Liver (tissue), 9 donors: Measurements from ENCODE around the gene ATP11A. TPM values are rescaled to one million over a fixed set of nuclear protein-coding genes. Genes with fewer than 3 reads are reported as not detected.

Experiments used
- DNase-seq: peaks from one replicate; pipeline ENCODE4 v3.0.0-alpha.2; 2017; ENCODE audit warnings: low spot score
- H3K27ac ChIP-seq, 2 donors: one replicate each; pipeline ENCODE4 v1.7.0; 2013; ENCODE audit warnings: inconsistent platforms in 2 of 2, low read length in 2 of 2, control low read depth in 1 of 2, low read depth in 1 of 2, mild to moderate bottlenecking in 1 of 2
- H3K27me3 ChIP-seq, 4 donors: one replicate each; pipeline versions ENCODE4 v1.6.1 to v1.7.0; 2013; ENCODE audit warnings: low read length in 3 of 4, inconsistent platforms in 1 of 4, mild to moderate bottlenecking in 1 of 4, moderate library complexity in 1 of 4; ENCODE audit not compliant: control insufficient read depth in 4 of 4, insufficient read depth in 4 of 4
- H3K36me3 ChIP-seq, 4 donors: one replicate each; pipeline versions ENCODE4 v1.6.1 to v1.7.0; 2013; ENCODE audit warnings: low read length in 3 of 4, mild to moderate bottlenecking in 3 of 4, low read depth in 1 of 4, moderate library complexity in 1 of 4; ENCODE audit not compliant: control insufficient read depth in 4 of 4, insufficient read depth in 3 of 4
- H3K4me1 ChIP-seq, 4 donors: one replicate each; pipeline versions ENCODE4 v1.6.1 to v1.7.0; 2013; ENCODE audit warnings: low read length in 3 of 4, mild to moderate bottlenecking in 3 of 4, moderate library complexity in 1 of 4; ENCODE audit not compliant: control insufficient read depth in 4 of 4, insufficient read depth in 4 of 4
- H3K4me3 ChIP-seq, 3 donors: one replicate each; pipeline versions ENCODE4 v1.6.1 to v1.7.0; 2013; ENCODE audit warnings: low read length in 3 of 3, control low read depth in 1 of 3, low read depth in 1 of 3, mild to moderate bottlenecking in 1 of 3
- H3K9ac ChIP-seq, 2 donors: one replicate each; pipeline ENCODE4 v1.7.0; 2013; ENCODE audit warnings: low read length in 2 of 2, mild to moderate bottlenecking in 2 of 2, moderate library complexity in 2 of 2, control low read depth in 1 of 2, low read depth in 1 of 2
- H3K9me3 ChIP-seq, 4 donors: one replicate each; pipeline versions ENCODE4 v1.6.1 to v1.7.0; 2013; ENCODE audit warnings: low read length in 3 of 4; ENCODE audit not compliant: control insufficient read depth in 4 of 4
- EGR1 ChIP-seq, 2 donors: IDR thresholded peaks; 2 replicates each; pipeline ENCODE4 v1.6.1; 2016 to 2018; ENCODE audit warnings: antibody characterized with exemption in 2 of 2, low read depth in 2 of 2
- FOXA1 ChIP-seq: IDR thresholded peaks from 2 replicates; pipeline ENCODE4 v1.6.1; 2016; ENCODE audit warnings: antibody characterized with exemption
- FOXA2 ChIP-seq: IDR thresholded peaks from 2 replicates; pipeline ENCODE4 v1.6.1; 2016; ENCODE audit warnings: antibody characterized with exemption
- GABPA ChIP-seq, 2 donors: IDR thresholded peaks in 1 of 2; conservative IDR thresholded peaks in 1 of 2; 2 replicates each; pipeline ENCODE4 v1.6.1; 2016; ENCODE audit warnings: antibody characterized with exemption in 2 of 2, mild to moderate bottlenecking in 1 of 2, moderate library complexity in 1 of 2
- HNF4A ChIP-seq, 2 donors: conservative IDR thresholded peaks; 2 replicates each; pipeline ENCODE4 v1.6.1; 2016; ENCODE audit warnings: antibody characterized with exemption in 2 of 2, mild to moderate bottlenecking in 2 of 2
- HNF4G ChIP-seq: IDR thresholded peaks from 2 replicates; pipeline ENCODE4 v1.6.1; 2016; ENCODE audit warnings: antibody characterized with exemption
- JUND ChIP-seq, 2 donors: IDR thresholded peaks; 2 replicates each; pipeline ENCODE4 v1.6.1; 2016; ENCODE audit warnings: antibody characterized with exemption in 2 of 2
- NR2F2 ChIP-seq: IDR thresholded peaks from 2 replicates; pipeline ENCODE4 v1.6.1; 2016; ENCODE audit warnings: antibody characterized with exemption
- RAD21 ChIP-seq, 2 donors: IDR thresholded peaks; 2 replicates each; pipeline ENCODE4 v1.6.1; 2016; ENCODE audit warnings: antibody characterized with exemption in 2 of 2, mild to moderate bottlenecking in 2 of 2
- RXRA ChIP-seq, 2 donors: IDR thresholded peaks; 2 replicates each; pipeline ENCODE4 v1.6.1; 2017 to 2018; ENCODE audit warnings: antibody characterized with exemption in 2 of 2, mild to moderate bottlenecking in 1 of 2
- SP1 ChIP-seq: IDR thresholded peaks from 2 replicates; pipeline ENCODE4 v1.6.1; 2018; ENCODE audit warnings: antibody characterized with exemption, mild to moderate bottlenecking
- TAF1 ChIP-seq: conservative IDR thresholded peaks from 2 replicates; pipeline ENCODE4 v1.6.1; 2016; ENCODE audit warnings: antibody characterized with exemption, mild to moderate bottlenecking
- YY1 ChIP-seq: IDR thresholded peaks from 2 replicates; pipeline ENCODE4 v1.6.1; 2016; ENCODE audit warnings: antibody characterized with exemption, mild to moderate bottlenecking
- WGBS: extraction: QIAGEN DNeasy Blood & Tissue Kit; methylation state at CpG from one replicate; pipeline ENCODE4 v1.1.7; 2013; 5-methylcytosine and 5-hydroxymethylcytosine counted together
- polyA plus RNA-seq, 2 donors: library from polyadenylated mRNA; stranded (reverse) in 1 of 2; unstranded in 1 of 2; fragments of 200-250 nt in 1 of 2; fragments of >200 nt in 1 of 2; fragmentation: Nextera tagmentation in 1 of 2; extraction: Ambion mirVana in 1 of 2; gene quantifications; one replicate each; pipeline versions ENCODE4 v1.2.1 to v1.2.3, GENCODE V29; 2013 to 2015
- total RNA-seq, 2 donors: library from RNA; depleted of rRNA; stranded (reverse); fragments of >200 nt; gene quantifications; one replicate each; pipeline ENCODE4 v1.2.3, GENCODE V29; 2014
- TF ChIP-seq, protein P1 (sequence below): IDR thresholded peaks from 2 replicates; pipeline ENCODE4 v1.6.1; 2016; ENCODE audit warnings: antibody characterized with exemption, mild to moderate bottlenecking
- TF ChIP-seq, protein P2 (sequence below): IDR thresholded peaks from 2 replicates; pipeline ENCODE4 v1.6.1; 2016; ENCODE audit warnings: antibody characterized with exemption
- TF ChIP-seq, protein P3 (sequence below): IDR thresholded peaks from 2 replicates; pipeline ENCODE4 v1.6.1; 2016; ENCODE audit warnings: antibody characterized with exemption
- TF ChIP-seq, protein P4 (sequence below): IDR thresholded peaks from 2 replicates; pipeline ENCODE4 v1.6.1; 2016; ENCODE audit warnings: antibody characterized with exemption
- TF ChIP-seq, protein P5 (sequence below): fragments of 150-350 bp; IDR thresholded peaks from 2 replicates; pipeline ENCODE4 v1.5.1; 2017; ENCODE audit warnings: improper control_type of control experiment, low read depth, low read length; ENCODE audit not compliant: missing input control
- donor health status: healthy.
- donor health status: healthy.
- donor health status: healthy.
- donor health status: healthy.
- donor health status: healthy.

The ATP11A gene
- total and polyA plus RNA-seq, 4 donors: 8.7 to 27.9 (median 13.8) TPM

DNA sequence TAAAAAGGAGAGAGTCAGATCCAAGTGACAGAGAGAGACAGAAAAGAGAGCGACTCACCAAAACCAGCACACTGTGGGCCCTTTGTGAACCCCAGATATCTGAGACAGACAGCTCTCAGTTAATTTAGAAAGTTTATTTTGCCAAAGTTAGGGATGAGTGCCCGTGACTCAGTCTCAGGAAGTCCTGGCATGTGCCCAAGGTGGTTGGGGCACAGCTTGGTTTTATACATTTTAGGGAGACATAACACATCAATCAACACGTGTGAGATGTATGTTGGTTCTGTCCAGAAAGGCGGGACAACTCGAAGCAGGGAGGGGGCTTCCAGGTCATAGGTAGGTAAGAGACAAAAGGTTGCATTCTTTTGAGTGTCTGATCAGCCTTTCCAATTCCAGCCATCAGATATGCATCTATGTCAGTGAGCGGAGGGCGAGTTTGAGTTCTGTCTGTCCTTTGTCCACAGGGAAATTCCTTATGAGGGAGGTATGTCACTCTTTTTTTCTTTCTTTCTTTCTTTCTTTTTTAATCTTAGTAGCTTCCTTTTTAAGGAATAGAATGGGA lies 37.2 kb upstream of the ATP11A start:
- 76% methylated on average over 7 of the region's 7 CpGs for WGBS

DNA sequence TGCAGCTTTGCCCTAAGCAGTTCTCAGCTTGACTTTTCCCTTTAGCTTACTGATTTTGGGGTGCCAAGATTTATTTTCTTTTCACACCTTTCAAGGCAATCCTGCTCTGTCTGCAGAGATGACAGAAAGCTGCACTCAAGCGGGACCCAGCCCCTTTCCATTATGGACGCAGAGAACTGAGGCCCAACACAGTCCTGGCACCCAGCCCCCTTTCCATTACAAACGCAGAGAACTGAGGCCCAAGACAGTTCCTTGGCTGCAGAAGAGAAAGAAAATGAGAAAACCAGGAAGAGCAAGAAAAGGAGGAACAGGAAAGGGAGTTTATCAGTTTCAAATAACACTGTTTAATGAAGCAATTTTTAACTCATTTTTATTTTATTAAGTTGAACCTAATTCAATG lies 36.8 kb upstream of the ATP11A start:
- Histone ChIP-seq H3K4me3 (no peak overlapping the region), H3K36me3 (no peaks in the 10 kb centered on the region), H3K4me1 (no peaks in the 10 kb centered on the region), H3K9ac (no peak overlapping the region), H3K9me3 (no peaks in the 10 kb centered on the region), H3K27me3 (no peaks in the 10 kb centered on the region), H3K27ac (no peak overlapping the region)
- WGBS: 74% methylated on average over 3 of the region's 3 CpGs
- no peak for DNase-seq
- no peak for TF ChIP-seq RAD21 (IDR thresholded peaks at IDR 0.05)
- no peak for TF ChIP-seq HNF4A (conservative IDR thresholded peaks at IDR 0.05)
- no peak for TF ChIP-seq EGR1 (IDR thresholded peaks at IDR 0.05; ENCODE audit: low read depth in 2 of 2)
- TF ChIP-seq, protein P1, sequence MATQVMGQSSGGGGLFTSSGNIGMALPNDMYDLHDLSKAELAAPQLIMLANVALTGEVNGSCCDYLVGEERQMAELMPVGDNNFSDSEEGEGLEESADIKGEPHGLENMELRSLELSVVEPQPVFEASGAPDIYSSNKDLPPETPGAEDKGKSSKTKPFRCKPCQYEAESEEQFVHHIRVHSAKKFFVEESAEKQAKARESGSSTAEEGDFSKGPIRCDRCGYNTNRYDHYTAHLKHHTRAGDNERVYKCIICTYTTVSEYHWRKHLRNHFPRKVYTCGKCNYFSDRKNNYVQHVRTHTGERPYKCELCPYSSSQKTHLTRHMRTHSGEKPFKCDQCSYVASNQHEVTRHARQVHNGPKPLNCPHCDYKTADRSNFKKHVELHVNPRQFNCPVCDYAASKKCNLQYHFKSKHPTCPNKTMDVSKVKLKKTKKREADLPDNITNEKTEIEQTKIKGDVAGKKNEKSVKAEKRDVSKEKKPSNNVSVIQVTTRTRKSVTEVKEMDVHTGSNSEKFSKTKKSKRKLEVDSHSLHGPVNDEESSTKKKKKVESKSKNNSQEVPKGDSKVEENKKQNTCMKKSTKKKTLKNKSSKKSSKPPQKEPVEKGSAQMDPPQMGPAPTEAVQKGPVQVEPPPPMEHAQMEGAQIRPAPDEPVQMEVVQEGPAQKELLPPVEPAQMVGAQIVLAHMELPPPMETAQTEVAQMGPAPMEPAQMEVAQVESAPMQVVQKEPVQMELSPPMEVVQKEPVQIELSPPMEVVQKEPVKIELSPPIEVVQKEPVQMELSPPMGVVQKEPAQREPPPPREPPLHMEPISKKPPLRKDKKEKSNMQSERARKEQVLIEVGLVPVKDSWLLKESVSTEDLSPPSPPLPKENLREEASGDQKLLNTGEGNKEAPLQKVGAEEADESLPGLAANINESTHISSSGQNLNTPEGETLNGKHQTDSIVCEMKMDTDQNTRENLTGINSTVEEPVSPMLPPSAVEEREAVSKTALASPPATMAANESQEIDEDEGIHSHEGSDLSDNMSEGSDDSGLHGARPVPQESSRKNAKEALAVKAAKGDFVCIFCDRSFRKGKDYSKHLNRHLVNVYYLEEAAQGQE: no peak
- TF ChIP-seq, protein P2, sequence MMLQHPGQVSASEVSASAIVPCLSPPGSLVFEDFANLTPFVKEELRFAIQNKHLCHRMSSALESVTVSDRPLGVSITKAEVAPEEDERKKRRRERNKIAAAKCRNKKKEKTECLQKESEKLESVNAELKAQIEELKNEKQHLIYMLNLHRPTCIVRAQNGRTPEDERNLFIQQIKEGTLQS: no peak
- no peak for TF ChIP-seq FOXA1
- TF ChIP-seq JUND (IDR thresholded peaks at IDR 0.05): no peak
- TF ChIP-seq SP1: no peak
- TF ChIP-seq, protein P3, sequence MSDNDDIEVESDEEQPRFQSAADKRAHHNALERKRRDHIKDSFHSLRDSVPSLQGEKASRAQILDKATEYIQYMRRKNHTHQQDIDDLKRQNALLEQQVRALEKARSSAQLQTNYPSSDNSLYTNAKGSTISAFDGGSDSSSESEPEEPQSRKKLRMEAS: no peak
- TF ChIP-seq, protein P4, sequence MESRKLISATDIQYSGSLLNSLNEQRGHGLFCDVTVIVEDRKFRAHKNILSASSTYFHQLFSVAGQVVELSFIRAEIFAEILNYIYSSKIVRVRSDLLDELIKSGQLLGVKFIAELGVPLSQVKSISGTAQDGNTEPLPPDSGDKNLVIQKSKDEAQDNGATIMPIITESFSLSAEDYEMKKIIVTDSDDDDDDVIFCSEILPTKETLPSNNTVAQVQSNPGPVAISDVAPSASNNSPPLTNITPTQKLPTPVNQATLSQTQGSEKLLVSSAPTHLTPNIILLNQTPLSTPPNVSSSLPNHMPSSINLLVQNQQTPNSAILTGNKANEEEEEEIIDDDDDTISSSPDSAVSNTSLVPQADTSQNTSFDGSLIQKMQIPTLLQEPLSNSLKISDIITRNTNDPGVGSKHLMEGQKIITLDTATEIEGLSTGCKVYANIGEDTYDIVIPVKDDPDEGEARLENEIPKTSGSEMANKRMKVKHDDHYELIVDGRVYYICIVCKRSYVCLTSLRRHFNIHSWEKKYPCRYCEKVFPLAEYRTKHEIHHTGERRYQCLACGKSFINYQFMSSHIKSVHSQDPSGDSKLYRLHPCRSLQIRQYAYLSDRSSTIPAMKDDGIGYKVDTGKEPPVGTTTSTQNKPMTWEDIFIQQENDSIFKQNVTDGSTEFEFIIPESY: no peak
- no peak for TF ChIP-seq TAF1
- no peak for TF ChIP-seq RXRA (IDR thresholded peaks at IDR 0.05)
- no peak for TF ChIP-seq GABPA (IDR thresholded peaks at IDR 0.05 in 1 of 2, conservative IDR thresholded peaks at IDR 0.05 in 1 of 2)
- no peak for TF ChIP-seq HNF4G
- no peak for TF ChIP-seq NR2F2
- TF ChIP-seq, protein P5, sequence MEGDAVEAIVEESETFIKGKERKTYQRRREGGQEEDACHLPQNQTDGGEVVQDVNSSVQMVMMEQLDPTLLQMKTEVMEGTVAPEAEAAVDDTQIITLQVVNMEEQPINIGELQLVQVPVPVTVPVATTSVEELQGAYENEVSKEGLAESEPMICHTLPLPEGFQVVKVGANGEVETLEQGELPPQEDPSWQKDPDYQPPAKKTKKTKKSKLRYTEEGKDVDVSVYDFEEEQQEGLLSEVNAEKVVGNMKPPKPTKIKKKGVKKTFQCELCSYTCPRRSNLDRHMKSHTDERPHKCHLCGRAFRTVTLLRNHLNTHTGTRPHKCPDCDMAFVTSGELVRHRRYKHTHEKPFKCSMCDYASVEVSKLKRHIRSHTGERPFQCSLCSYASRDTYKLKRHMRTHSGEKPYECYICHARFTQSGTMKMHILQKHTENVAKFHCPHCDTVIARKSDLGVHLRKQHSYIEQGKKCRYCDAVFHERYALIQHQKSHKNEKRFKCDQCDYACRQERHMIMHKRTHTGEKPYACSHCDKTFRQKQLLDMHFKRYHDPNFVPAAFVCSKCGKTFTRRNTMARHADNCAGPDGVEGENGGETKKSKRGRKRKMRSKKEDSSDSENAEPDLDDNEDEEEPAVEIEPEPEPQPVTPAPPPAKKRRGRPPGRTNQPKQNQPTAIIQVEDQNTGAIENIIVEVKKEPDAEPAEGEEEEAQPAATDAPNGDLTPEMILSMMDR: no peak
- no peak for TF ChIP-seq YY1
- TF ChIP-seq FOXA2: no peak

More for the DNA sequence above, 37.2 kb upstream of the ATP11A start:
- H3K36me3 ChIP-seq: no peaks in the 10 kb centered on the region
- no peak overlapping the region for H3K4me3 ChIP-seq
- no peaks in the 10 kb centered on the region for H3K27me3 ChIP-seq
- no peak overlapping the region for H3K27ac ChIP-seq
- no peak for DNase-seq
- no peaks in the 10 kb centered on the region for H3K4me1 ChIP-seq
- H3K9ac ChIP-seq: no peak overlapping the region
- TF ChIP-seq FOXA2 (no peak), SP1 (no peak), TAF1 (no peak)
- no peaks in the 10 kb centered on the region for H3K9me3 ChIP-seq
